ENCODE measurements around the gene GDPD3. TPM values are rescaled to one million over a fixed set of nuclear protein-coding genes. Genes with fewer than 3 reads are reported as not detected.

Gene GDPD3
- total and polyA plus RNA-seq, 2 of the 13 experiments (the other 11 are each of a cell fraction or from before 2014, with no cell fraction given), result 18.7 to 20.6 TPM

DNA sequence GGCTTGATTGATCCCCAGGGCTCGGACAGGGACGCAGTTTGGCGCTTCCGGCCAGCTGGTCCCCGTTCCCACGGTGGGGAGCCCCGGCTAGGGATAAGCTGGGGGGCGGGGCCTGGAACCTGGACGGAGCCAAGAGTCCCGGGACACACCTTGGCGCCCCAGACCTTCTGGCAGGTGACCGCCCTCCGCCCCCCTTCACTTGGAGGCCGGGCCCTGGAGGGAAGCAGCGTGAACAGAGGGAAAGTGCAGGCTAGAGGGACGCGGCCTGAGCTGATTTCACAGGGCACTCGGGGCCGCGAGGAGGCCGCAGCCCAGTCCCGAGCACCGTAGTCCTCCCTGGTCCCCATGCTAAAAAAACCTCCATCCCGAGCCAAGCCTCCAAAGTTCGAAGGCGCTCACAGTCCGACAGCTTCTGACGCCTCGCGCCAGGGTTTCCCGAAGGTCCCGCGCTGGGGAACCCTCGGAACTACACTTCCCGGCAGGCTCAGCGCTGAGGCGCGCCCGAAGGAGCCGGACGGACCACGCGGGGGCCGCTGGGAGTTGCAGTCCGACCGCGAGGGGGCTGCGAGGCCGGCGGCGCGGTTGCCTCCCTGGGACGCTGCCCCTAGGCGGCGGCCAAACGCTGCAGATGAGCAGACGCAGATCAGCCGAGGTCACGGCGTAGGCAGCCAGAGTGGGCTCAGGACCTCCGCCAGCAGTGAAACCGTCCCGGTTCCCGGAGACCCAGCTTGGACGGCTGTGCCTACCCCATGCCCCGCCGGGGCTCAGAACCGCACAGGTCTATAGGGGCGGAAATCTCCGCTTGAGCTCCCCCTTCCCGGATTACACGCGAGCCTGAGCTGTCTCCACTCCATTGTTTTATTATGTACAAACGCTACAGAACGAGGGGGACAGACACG lies 21.6 kb downstream of the GDPD3 start, which contains the start of gene TBX6 (continued):
- TF ChIP-seq, protein P1, sequence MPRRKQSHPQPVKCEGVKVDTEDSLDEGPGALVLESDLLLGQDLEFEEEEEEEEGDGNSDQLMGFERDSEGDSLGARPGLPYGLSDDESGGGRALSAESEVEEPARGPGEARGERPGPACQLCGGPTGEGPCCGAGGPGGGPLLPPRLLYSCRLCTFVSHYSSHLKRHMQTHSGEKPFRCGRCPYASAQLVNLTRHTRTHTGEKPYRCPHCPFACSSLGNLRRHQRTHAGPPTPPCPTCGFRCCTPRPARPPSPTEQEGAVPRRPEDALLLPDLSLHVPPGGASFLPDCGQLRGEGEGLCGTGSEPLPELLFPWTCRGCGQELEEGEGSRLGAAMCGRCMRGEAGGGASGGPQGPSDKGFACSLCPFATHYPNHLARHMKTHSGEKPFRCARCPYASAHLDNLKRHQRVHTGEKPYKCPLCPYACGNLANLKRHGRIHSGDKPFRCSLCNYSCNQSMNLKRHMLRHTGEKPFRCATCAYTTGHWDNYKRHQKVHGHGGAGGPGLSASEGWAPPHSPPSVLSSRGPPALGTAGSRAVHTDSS (CRISPR knock-in tag; conservative IDR thresholded peaks at IDR 0.05), result peak; percentile 98
- TF ChIP-seq, protein P2, sequence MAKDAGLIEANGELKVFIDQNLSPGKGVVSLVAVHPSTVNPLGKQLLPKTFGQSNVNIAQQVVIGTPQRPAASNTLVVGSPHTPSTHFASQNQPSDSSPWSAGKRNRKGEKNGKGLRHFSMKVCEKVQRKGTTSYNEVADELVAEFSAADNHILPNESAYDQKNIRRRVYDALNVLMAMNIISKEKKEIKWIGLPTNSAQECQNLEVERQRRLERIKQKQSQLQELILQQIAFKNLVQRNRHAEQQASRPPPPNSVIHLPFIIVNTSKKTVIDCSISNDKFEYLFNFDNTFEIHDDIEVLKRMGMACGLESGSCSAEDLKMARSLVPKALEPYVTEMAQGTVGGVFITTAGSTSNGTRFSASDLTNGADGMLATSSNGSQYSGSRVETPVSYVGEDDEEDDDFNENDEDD (CRISPR knock-in tag; IDR thresholded peaks at IDR 0.05; ENCODE audit: borderline replicate concordance), result peak; percentile 83; the same call in 1 of the 2 replicates
- TF ChIP-seq TIGD3 (CRISPR knock-in tag; IDR thresholded peaks at IDR 0.05; ENCODE audit: borderline replicate concordance) (peak; percentile 62), ZNF260 (CRISPR knock-in tag; IDR thresholded peaks at IDR 0.05; ENCODE audit: borderline replicate concordance, low read depth) (no peak), MAZ (IDR thresholded peaks at IDR 0.05; ENCODE audit: borderline replicate concordance, low read depth, low read length) (peak; percentile 91), MAZ (CRISPR knock-in tag; IDR thresholded peaks at IDR 0.05; ENCODE audit: low read depth) (peak; percentile 80; the same call in 1 of the 2 replicates), ZMYM2 (CRISPR knock-in tag; IDR thresholded peaks at IDR 0.05) (peak; percentile 46; the same call in 1 of the 2 replicates), BORCS8-MEF2B (CRISPR knock-in tag; IDR thresholded peaks at IDR 0.05) (no peak), ZNF556 (CRISPR knock-in tag; IDR thresholded peaks at IDR 0.05; ENCODE audit: borderline replicate concordance) (0 out of 2 replicates have a peak, but pooled peaks have one; percentile 15), AGO1 (IDR thresholded peaks at IDR 0.05; ENCODE audit: low read depth, low read length, poor library complexity, severe bottlenecking) (peak; percentile 80), NR2F2 (IDR thresholded peaks at IDR 0.05; ENCODE audit: borderline replicate concordance, low read depth) (0 out of 2 replicates have a peak, but pooled peaks have one; percentile 25), ZNF414 (CRISPR knock-in tag; IDR thresholded peaks at IDR 0.05) (no peak; the same call in 1 of the 2 replicates), ZNF562 (CRISPR knock-in tag; IDR thresholded peaks at IDR 0.05; ENCODE audit: borderline replicate concordance) (no peak), CREM (IDR thresholded peaks at IDR 0.05) (peak; percentile 74), CREM (CRISPR knock-in tag; IDR thresholded peaks at IDR 0.05) (no peak), ZNF749 (CRISPR knock-in tag; IDR thresholded peaks at IDR 0.05; ENCODE audit: borderline replicate concordance) (no peak), ZNF3 (CRISPR knock-in tag; IDR thresholded peaks at IDR 0.05) (no peak), KLF9 (CRISPR knock-in tag; IDR thresholded peaks at IDR 0.05; ENCODE audit: low read depth) (peak; percentile 92), BATF2 (CRISPR knock-in tag; IDR thresholded peaks at IDR 0.05) (no peak), ZFP90 (CRISPR knock-in tag; IDR thresholded peaks at IDR 0.05; ENCODE audit: borderline replicate concordance) (peak; percentile 58; the same call in 1 of the 2 replicates), ETV5 (CRISPR knock-in tag; IDR thresholded peaks at IDR 0.05; ENCODE audit: borderline replicate concordance) (peak; percentile 43)

All from HepG2 (cell line).